Activated T-cell treated with anti-CD3 and anti-CD28 coated beads, Interleukin-2, amount 50 U/mL, for 4 hours (primary cell): Measurements from ENCODE around the gene TAF11L2. TPM values are rescaled to one million over a fixed set of nuclear protein-coding genes. Genes with fewer than 3 reads are reported as not detected.
"Not testable (repeated sequence)": the region's sequence is repeated elsewhere in the genome, so short reads cannot be mapped to it uniquely, and the experiment has no call there.

ENCODE experiments used
- ATAC-seq, 2 donors: fragments of 200-7000 bp; cut with Tn5 transposase; one replicate each; pipeline ENCODE4 v1.10.0; 2021
- DNase-seq: peaks from one replicate; pipeline ENCODE4 v3.0.0-alpha.2; 2020
- H3K27me3 Mint-ChIP-seq: one replicate; pipeline ENCODE4 v1.8.0; 2021; ENCODE audit warnings: low read depth, mixed read lengths
- H3K36me3 Mint-ChIP-seq: one replicate; pipeline ENCODE4 v1.8.0; 2022; ENCODE audit warnings: mixed read lengths; ENCODE audit not compliant: insufficient read depth
- H3K4me1 Mint-ChIP-seq: one replicate; pipeline ENCODE4 v1.8.0; 2021; ENCODE audit warnings: low read depth, mixed read lengths
- H3K4me3 Mint-ChIP-seq: one replicate; pipeline ENCODE4 v1.8.0; 2021; ENCODE audit warnings: mild to moderate bottlenecking, moderate library complexity, mixed read lengths
- H3K9me3 Mint-ChIP-seq: one replicate; pipeline ENCODE4 v1.8.0; 2021; ENCODE audit warnings: mixed read lengths
- total RNA-seq, 3 donors: library from RNA; stranded (reverse); gene quantifications; one replicate each; pipeline ENCODE4 v1.2.1, GENCODE V29; 2021

Gene TAF11L2
- total RNA-seq = not detected

- not testable (repeated sequence) for ATAC-seq, H3K27me3 Mint-ChIP-seq, H3K4me3 Mint-ChIP-seq, DNase-seq, H3K9me3 Mint-ChIP-seq, H3K36me3 Mint-ChIP-seq, H3K4me1 Mint-ChIP-seq
Observed at GRCh38 chr5:17497931-17498330, at the start of gene TAF11L2. Gene TAF11L2, plus strand, starts transcription at chr5:17498231.

DNA sequence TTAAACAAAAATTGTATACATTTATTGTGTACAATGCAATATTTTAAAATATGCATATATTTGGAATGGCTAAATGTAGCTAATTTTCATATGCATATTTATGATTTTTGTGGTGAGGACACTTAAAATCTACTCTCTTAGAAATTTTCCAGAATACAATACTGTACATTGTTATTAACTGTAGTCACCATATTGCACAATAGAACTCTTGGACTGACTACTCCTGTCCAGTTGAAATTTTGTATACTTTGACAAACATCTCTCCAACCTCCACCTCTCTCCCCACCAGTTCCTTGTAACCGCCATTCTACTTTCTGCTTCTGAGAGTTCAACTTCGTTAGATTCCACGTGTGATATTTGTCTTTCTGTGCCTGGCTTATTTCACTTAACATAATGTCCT lies 49.2 kb upstream of the TAF11L2 start:
- ATAC-seq (no peak), DNase-seq (no peak)
- H3K4me3 Mint-ChIP-seq = no peak overlapping the region
- no peaks in the 10 kb centered on the region for H3K36me3 Mint-ChIP-seq
- no peaks in the 10 kb centered on the region for H3K4me1 Mint-ChIP-seq
- no peaks in the 10 kb centered on the region for H3K27me3 Mint-ChIP-seq
- H3K9me3 Mint-ChIP-seq = peaks cover 8% of the 10 kb centered on the region

DNA sequence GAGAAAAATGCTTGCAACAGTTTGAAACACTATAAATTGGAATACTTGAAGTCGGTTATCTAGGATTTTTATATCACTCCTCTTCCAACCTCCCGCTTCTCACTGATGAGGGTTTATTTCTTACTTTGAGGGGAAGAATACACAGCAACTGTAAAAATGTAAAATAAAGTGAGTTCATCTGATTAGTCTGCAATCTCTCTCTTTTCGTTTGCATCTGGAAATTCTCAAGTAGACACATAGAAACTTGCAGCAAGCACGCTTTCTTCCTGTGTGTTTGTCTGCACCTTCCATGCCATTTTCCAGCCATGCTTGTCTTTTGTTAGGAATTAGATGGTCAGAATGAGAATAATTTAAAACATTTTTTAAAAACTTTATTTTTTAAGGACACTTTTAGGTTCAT lies 45.1 kb upstream of the TAF11L2 start:
- no peak for ATAC-seq
- Mint-ChIP-seq H3K9me3 (peaks cover 11% of the 10 kb centered on the region), H3K36me3 (no peaks in the 10 kb centered on the region)

DNA sequence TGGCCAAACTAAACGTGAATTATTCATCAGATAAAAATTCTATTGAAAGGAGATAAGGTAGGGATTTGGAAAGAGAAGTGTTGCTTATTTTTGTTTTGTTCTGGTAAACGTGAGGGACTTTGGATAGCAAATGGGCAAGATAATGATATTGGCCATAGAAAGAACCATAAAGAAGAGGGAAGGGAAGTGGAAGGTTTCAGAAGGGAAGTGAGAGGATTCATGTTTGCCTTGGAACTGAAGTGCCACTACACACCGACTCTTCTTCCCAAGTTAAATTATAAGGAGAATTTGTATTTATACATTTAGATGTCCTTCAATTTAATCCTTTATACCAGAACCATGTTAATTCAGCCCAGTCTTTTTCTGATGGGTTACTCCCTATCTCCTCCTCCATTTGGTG lies 42.1 kb upstream of the TAF11L2 start:
- no peaks in the 10 kb centered on the region for H3K27me3 Mint-ChIP-seq
- no peak overlapping the region for H3K4me3 Mint-ChIP-seq
- ATAC-seq (no peak), DNase-seq (no peak)
- H3K4me1 Mint-ChIP-seq = no peaks in the 10 kb centered on the region
- no peaks in the 10 kb centered on the region for H3K36me3 Mint-ChIP-seq
- H3K9me3 Mint-ChIP-seq = peaks cover 10% of the 10 kb centered on the region

More for the DNA sequence above, 45.1 kb upstream of the TAF11L2 start:
- H3K4me3 Mint-ChIP-seq = no peak overlapping the region
- no peaks in the 10 kb centered on the region for H3K27me3 Mint-ChIP-seq
- H3K4me1 Mint-ChIP-seq = no peaks in the 10 kb centered on the region
- DNase-seq = no peak

DNA sequence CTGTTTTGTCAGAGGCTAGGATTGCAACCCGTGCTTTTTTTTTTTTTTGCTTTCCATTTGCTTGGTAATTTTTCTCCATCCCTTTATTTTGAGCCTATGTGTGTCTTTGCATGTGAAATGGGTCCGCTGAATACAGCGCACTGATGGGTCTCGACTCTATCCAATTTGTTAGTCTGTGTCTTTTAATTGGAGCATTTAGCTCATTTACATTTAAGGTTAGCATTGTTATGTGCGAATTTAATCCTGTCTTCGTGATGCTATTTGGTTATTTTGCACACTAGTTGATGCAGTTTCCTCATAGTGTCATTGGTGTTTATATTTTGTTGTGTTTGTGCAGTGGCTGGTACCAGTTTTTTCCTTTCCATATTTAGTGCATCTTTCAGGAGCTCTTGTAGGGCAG lies 36.2 kb upstream of the TAF11L2 start:
- DNase-seq = no peak
- Mint-ChIP-seq H3K4me3 (no peak overlapping the region), H3K4me1 (no peaks in the 10 kb centered on the region), H3K9me3 (peaks cover 13% of the 10 kb centered on the region), H3K27me3 (no peaks in the 10 kb centered on the region), H3K36me3 (no peaks in the 10 kb centered on the region)
- ATAC-seq = no peak

DNA sequence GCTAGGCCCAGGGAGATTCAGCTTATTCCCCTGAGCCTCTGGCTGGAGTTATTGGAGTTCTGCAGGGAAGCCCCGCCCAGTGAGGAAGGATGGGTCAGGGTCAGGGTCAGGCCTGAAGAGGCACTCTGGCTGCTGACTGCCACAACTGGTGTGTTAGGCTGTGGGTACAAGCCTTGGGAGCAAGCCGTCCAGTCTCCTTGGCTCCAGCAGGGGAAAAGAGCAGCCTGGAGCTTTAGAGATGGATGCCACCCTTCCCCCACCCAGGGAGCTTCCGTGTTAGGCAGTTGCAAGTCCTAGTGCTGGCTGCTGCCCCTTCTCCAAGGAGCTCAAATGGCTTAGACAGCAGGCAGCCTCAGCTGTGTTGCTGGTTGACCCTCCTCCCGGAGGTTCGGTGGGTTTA lies 34.4 kb upstream of the TAF11L2 start:
- Mint-ChIP-seq H3K36me3 (no peaks in the 10 kb centered on the region), H3K27me3 (no peaks in the 10 kb centered on the region), H3K4me3 (no peak overlapping the region), H3K9me3 (peaks cover 21% of the 10 kb centered on the region), H3K4me1 (no peaks in the 10 kb centered on the region)
- ATAC-seq (no peak), DNase-seq (no peak)

DNA sequence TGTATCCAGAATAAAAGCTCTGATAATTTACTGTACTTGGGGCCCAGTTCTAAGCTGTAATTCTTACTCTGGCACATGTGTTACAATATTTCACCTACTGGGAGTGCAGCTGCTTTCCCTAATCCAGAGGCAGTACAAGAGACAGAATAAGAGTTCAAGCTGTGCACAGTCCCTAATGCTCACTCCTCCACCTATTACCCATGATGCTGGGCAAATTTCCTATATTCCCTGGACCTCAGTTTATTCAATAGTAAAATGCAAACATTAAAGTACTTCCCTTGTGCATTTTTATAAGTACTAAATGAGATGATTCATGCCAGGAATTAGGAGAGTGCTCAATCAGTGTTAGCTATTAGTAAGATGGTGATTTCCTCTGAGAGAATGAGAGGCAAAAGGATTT lies 28.0 kb upstream of the TAF11L2 start:
- H3K4me3 Mint-ChIP-seq = no peak overlapping the region
- DNase-seq (no peak), ATAC-seq (no peak)
- H3K4me1 Mint-ChIP-seq = no peaks in the 10 kb centered on the region
- no peaks in the 10 kb centered on the region for H3K36me3 Mint-ChIP-seq
- peaks cover 21% of the 10 kb centered on the region for H3K9me3 Mint-ChIP-seq
- H3K27me3 Mint-ChIP-seq = no peaks in the 10 kb centered on the region

DNA sequence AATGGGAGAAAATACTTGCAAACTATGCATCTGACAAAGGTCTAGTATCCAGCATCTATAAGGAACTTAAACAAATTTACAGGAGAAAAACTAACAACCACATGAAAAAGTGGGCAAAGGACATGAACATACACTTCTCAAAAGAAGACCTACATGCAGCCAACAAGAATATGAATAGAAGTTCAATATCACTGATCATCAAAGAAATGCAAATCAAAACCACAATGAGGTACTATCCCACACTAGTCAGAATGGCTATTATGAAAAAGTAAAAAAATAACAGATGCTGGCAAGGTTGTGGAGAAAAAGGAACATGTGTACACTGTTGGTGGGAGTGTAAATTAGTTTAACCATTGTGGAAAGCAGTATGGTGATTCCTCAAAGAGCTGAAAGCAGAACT lies 23.0 kb upstream of the TAF11L2 start:
- H3K4me1 Mint-ChIP-seq, H3K27me3 Mint-ChIP-seq, ATAC-seq, H3K4me3 Mint-ChIP-seq, H3K36me3 Mint-ChIP-seq, DNase-seq: not testable (repeated sequence)
- H3K9me3 Mint-ChIP-seq = peaks cover 10% of the 10 kb centered on the region

- no peak overlapping the region for H3K4me3 Mint-ChIP-seq
- H3K27me3 Mint-ChIP-seq = no peaks in the 10 kb centered on the region
- no peak for DNase-seq
- ATAC-seq = no peak
- H3K4me1 Mint-ChIP-seq = no peaks in the 10 kb centered on the region
- peaks cover 2% of the 10 kb centered on the region for H3K9me3 Mint-ChIP-seq
- H3K36me3 Mint-ChIP-seq = no peaks in the 10 kb centered on the region
Observed at GRCh38 chr5:17477043-17477442, 21.0 kb upstream of the TAF11L2 start.

- H3K4me1 Mint-ChIP-seq = no peaks in the 10 kb centered on the region
- no peak for ATAC-seq
Observed at GRCh38 chr5:17477573-17478265, 20.3 kb upstream of the TAF11L2 start.

DNA sequence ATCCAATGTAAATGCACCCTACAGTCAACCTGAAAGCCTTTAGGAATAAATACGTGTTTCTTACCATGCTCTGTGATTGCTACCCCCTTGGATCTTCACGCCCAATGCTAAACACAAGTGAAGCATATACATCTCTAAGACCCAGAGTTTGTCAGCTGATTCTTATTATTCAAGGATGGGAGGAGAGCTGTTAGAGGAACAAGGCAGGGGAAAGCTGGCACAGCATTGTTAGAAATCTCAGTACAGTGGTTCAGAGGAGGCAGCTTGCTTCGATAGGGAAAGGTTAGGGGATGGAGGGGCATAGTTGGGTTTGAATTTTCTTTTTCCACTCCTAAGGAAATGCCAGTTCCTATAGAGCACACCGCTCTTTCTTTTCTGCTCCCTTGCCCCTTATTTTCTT lies 16.7 kb upstream of the TAF11L2 start:
- ATAC-seq (no peak), DNase-seq (no peak)
- no peak overlapping the region for H3K4me3 Mint-ChIP-seq
- no peaks in the 10 kb centered on the region for H3K9me3 Mint-ChIP-seq
- H3K36me3 Mint-ChIP-seq = no peaks in the 10 kb centered on the region
- H3K27me3 Mint-ChIP-seq = no peaks in the 10 kb centered on the region
- H3K4me1 Mint-ChIP-seq = no peaks in the 10 kb centered on the region

More at GRCh38 chr5:17477573-17478265, 20.3 kb upstream of the TAF11L2 start:
- no peaks in the 10 kb centered on the region for H3K36me3 Mint-ChIP-seq
- DNase-seq = no peak
- H3K4me3 Mint-ChIP-seq = no peak overlapping the region
- no peaks in the 10 kb centered on the region for H3K27me3 Mint-ChIP-seq
- H3K9me3 Mint-ChIP-seq = no peaks in the 10 kb centered on the region

- H3K4me3 Mint-ChIP-seq = no peak overlapping the region
- H3K27me3 Mint-ChIP-seq = no peaks in the 10 kb centered on the region
- no peak for DNase-seq
- H3K9me3 Mint-ChIP-seq = no peaks in the 10 kb centered on the region
- H3K36me3 Mint-ChIP-seq = no peaks in the 10 kb centered on the region
- ATAC-seq = no peak
- no peaks in the 10 kb centered on the region for H3K4me1 Mint-ChIP-seq
Observed at GRCh38 chr5:17482790-17483189, 15.2 kb upstream of the TAF11L2 start.

DNA sequence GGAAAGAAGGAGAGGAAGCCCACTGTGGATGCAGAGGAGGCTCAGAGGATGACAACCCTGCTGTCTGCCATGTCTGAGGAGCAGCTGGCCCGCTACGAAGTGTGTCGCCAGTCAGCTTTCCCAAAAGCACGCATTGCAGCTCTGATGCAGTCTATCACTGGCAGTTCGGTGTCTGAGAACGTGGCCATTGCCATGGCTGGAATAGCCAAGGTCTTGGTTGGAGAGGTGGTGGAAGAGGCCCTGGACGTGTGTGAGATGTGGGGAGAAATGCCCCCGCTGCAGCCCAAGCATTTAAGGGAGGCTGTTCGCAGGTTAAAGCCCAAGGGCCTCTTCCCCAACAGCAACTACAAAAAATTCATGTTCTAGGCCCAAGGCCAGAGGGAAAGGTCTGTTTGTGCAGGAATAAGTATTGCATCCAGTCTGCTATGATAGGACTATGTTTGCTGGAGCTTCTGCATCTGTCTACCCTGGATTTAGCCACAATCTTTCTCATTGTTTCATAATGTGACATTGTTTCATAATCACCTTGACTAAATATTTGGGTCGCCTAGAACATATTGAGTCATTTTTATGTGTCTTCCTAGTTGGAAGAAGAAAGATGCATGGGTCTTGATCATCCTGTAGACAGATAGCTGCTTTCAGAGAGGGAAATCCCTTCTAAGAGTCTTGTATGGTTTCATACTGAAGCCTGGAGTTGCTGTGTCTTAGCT lies 11.4 kb upstream of the TAF11L2 start:
- not testable (repeated sequence) for H3K9me3 Mint-ChIP-seq, H3K4me3 Mint-ChIP-seq, H3K4me1 Mint-ChIP-seq, H3K36me3 Mint-ChIP-seq, DNase-seq, ATAC-seq, H3K27me3 Mint-ChIP-seq

- DNase-seq = no peak
- no peaks in the 10 kb centered on the region for H3K36me3 Mint-ChIP-seq
- no peaks in the 10 kb centered on the region for H3K27me3 Mint-ChIP-seq
- H3K9me3 Mint-ChIP-seq = peaks cover 10% of the 10 kb centered on the region
- H3K4me3 Mint-ChIP-seq = no peak overlapping the region
- H3K4me1 Mint-ChIP-seq = no peaks in the 10 kb centered on the region
- ATAC-seq = no peak
Observed at GRCh38 chr5:17487174-17487512, 10.9 kb upstream of the TAF11L2 start.

DNA sequence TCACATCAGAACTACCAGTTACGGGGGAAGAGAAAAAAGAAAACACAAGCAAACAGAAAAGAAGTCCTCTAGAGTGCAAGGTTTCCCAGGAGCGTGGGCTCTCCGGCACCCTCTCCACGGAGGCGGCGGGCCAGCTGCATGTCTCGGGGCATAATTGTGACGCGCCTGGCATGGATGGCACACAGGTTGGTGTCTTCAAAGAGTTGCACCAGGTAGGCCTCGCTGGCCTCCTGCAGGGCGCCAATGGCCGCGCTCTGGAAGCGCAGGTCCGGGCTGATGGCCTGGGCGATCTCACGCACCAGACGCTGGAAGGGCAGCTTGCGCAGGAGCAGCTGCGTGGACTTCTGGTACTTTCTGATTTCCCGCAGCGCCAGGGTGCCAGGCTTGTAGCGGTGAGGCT lies 6.8 kb upstream of the TAF11L2 start:
- H3K4me3 Mint-ChIP-seq, H3K27me3 Mint-ChIP-seq, H3K4me1 Mint-ChIP-seq, DNase-seq, H3K36me3 Mint-ChIP-seq, ATAC-seq: not testable (repeated sequence)
- H3K9me3 Mint-ChIP-seq = peaks cover 19% of the 10 kb centered on the region
